ACC112 (cell line): ENCODE results near the gene CFAP221.

Experiments used
- H2AFZ ChIP-seq: fragments of 200-600 bp; sonication (generic); one replicate; pipeline ENCODE4 v1.6.0; 2017; ENCODE audit warnings: antibody characterized with exemption, low read length; ENCODE audit not compliant: unreplicated experiment
- H3K27ac ChIP-seq: fragments of 200-600 bp; sonication (generic); 2 replicates; pipeline ENCODE4 v1.5.1; 2014; ENCODE audit warnings: low read depth, mild to moderate bottlenecking, antibody characterized with exemption, low read length, moderate library complexity
- H3K27me3 ChIP-seq: fragments of 200-600 bp; sonication (generic); 2 replicates; pipeline ENCODE4 v1.6.1; 2014; ENCODE audit warnings: mild to moderate bottlenecking, antibody characterized with exemption, low read length, moderate library complexity, mixed read lengths; ENCODE audit not compliant: insufficient read depth
- H3K36me3 ChIP-seq: fragments of 200-600 bp; sonication (generic); 2 replicates; pipeline ENCODE4 v1.6.1; 2016; ENCODE audit warnings: mild to moderate bottlenecking, antibody characterized with exemption, low read length, moderate library complexity, mixed read lengths; ENCODE audit not compliant: insufficient read depth
- H3K4me1 ChIP-seq: fragments of 200-600 bp; sonication (generic); one replicate; pipeline ENCODE4 v1.6.1; 2016; ENCODE audit warnings: low read length, mixed read lengths; ENCODE audit not compliant: insufficient read depth, unreplicated experiment, control insufficient read depth
- H3K4me3 ChIP-seq: fragments of 200-600 bp; sonication (generic); 2 replicates; pipeline ENCODE4 v1.5.1; 2014; ENCODE audit warnings: mild to moderate bottlenecking, low read depth, low read length
- H3K79me2 ChIP-seq: fragments of 200-600 bp; sonication (generic); one replicate; pipeline ENCODE4 v1.6.0; 2016; ENCODE audit warnings: low read length; ENCODE audit not compliant: control insufficient read depth, unreplicated experiment, insufficient read depth

CFAP221 gene

DNA sequence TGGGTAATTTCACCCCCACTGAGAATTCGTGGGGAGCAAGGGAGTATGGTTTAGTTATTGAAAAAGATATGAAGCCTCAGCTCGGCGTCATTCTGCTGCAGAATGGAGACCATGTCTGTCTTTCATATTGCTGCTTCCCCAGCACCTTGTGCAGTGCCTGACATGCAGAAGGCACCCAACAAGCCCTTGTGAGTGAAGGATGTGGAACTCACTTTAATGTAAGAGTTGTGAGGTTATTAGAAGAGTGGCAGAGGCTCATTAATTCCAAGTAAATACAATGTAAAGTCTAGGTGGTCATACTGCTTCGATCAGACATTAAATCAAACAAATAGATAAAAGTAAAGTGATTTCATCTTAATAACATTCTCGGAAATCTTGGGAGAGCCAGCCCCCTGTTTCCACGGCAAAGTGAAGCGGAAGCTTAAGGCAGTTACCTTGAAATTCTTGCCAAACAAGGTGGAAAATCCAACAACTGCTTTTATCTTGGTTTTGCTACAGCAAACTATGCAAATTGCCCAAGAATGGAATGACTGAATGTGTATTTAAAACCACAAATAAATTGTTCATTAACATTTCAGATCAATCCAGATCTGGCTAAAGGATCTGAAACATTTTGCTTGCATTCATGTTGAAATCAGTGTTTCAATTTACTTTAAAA is 9.6 kb downstream of the CFAP221 start:
- H3K27ac ChIP-seq: no peak overlapping the region
- peaks cover 58% of the 10 kb centered on the region for H3K27me3 ChIP-seq
- no peaks in the 10 kb centered on the region for H3K79me2 ChIP-seq
- no peaks in the 10 kb centered on the region for H3K4me1 ChIP-seq
- H3K36me3 ChIP-seq: no peaks in the 10 kb centered on the region
- H3K4me3 ChIP-seq: no peak overlapping the region
- no peak overlapping the region for H2AFZ ChIP-seq

DNA sequence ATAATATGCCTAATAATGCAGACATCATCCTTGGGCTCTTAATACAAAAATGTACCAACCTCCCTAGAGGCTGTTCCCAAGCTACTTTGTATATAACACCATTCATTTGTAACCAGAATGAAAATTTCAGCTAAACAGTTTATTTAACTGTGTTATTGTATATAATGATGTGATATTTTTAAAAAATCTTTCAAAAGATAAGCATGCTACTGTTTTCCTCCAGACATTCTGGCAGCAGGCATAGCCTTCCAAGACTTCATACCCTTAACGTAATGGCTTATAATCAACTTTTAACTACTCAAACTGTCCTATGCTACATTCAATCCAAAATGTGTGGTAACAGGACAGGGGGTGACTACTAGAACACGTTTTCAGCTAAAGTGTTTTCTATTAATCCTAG is 21.2 kb downstream of the CFAP221 start:
- Histone ChIP-seq H3K4me3 (no peak overlapping the region), H3K4me1 (no peaks in the 10 kb centered on the region), H3K27me3 (peaks cover 23% of the 10 kb centered on the region), H3K79me2 (no peaks in the 10 kb centered on the region), H3K27ac (no peak overlapping the region), H3K36me3 (no peaks in the 10 kb centered on the region), H2AFZ (no peak overlapping the region)

DNA sequence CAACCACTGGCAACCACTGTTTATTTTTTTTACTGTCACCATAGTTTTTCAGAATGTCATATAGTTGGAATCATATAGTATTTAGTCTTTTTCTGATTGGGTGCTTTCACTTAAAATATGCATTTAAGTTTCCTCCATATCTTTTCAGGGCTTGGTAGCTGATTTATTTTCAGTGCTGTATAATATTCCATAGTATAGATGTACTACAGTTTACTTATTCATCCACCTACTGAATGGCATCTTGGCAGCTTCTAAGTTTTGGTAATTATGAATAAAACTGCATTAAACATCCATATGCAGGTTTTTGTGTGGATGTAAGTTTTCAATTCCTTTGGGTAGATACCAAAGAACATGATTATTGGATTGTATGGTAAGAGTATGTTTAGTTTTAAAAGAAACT is 23.0 kb downstream of the CFAP221 start:
- Histone ChIP-seq H3K27me3 (peaks cover 30% of the 10 kb centered on the region), H3K4me1 (no peaks in the 10 kb centered on the region), H3K27ac (no peak overlapping the region), H3K36me3 (no peaks in the 10 kb centered on the region), H2AFZ (no peak overlapping the region), H3K4me3 (no peak overlapping the region), H3K79me2 (no peaks in the 10 kb centered on the region)

DNA sequence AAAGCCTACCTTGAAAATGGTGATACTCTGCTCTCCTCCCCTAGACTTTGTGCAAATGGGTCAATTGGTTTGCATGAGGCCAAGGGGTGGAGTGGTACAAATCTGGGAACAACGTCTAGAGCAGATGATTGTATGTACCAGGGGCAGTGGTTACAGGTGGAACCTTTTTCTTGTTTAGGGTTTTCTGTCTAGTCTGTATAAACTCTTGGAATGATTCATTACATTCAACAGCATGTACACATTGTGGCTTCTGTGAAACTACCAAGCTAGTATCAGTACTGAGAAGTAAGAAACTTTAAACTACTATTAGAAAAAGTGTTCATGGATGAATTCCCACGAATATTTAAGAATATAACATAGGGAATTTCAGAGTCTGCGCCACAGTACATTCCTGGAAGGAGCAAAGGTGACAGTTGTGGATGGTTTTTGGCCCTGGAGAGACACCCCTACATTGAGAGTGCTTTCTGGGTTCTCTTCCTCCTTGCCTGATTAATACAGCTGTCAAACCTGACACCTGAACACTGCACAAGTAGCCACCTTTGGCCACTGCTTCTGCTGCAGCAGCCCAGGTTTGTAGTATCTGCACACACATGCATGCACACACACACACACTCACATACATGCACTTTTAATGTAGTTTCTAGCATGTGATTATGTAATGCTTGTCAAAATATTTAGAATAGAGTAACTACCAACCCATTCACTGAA is 30.0 kb downstream of the CFAP221 start:
- Histone ChIP-seq H3K4me1 (no peaks in the 10 kb centered on the region), H3K27me3 (peaks cover 61% of the 10 kb centered on the region), H3K79me2 (no peaks in the 10 kb centered on the region), H3K27ac (no peak overlapping the region), H2AFZ (no peak overlapping the region), H3K36me3 (no peaks in the 10 kb centered on the region), H3K4me3 (no peak overlapping the region)

DNA sequence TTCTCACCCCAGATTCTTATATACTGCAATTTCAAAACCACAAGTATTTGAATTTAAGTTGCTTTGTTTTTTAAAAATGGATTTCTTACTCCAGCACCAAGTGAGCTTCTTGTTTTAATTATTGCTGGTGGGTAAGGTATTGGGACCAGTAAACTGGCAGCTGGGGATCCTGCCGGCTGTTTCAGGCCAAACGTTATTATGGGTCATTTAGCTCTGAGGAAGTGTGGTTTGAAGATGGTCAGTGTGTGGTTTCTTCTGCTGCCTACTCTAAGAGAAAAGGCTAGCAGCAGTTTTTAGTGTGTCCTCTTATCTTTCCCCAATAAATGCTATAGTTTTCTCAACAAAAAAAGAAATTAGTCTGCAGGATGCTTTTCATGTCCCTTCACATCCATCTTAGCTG is 30.6 kb downstream of the CFAP221 start:
- Histone ChIP-seq H3K4me1 (no peaks in the 10 kb centered on the region), H3K4me3 (no peak overlapping the region), H3K79me2 (no peaks in the 10 kb centered on the region), H3K36me3 (no peaks in the 10 kb centered on the region), H3K27ac (no peak overlapping the region), H3K27me3 (peaks cover 55% of the 10 kb centered on the region), H2AFZ (no peak overlapping the region)

DNA sequence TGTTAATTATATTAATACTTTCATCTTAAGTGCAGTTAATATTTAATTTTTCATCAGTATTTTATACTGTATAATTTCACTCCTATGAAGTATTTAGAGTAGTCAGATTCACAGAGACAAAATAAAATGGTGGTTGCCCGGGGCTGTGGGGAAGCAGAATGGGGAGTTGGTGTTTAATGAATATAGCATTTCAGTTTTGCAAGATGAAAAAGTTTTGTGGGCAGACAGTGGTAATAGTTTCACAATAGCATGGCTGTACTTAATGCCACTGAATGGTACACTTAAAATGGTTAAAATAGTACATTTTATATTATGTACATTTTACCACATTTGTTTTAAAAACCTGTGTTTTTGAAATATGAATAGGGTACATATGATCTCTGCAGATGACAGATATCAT is 31.2 kb downstream of the CFAP221 start:
- Histone ChIP-seq H3K27me3 (peaks cover 50% of the 10 kb centered on the region), H2AFZ (no peak overlapping the region), H3K4me1 (no peaks in the 10 kb centered on the region), H3K27ac (no peak overlapping the region), H3K4me3 (no peak overlapping the region), H3K36me3 (no peaks in the 10 kb centered on the region), H3K79me2 (no peaks in the 10 kb centered on the region)

DNA sequence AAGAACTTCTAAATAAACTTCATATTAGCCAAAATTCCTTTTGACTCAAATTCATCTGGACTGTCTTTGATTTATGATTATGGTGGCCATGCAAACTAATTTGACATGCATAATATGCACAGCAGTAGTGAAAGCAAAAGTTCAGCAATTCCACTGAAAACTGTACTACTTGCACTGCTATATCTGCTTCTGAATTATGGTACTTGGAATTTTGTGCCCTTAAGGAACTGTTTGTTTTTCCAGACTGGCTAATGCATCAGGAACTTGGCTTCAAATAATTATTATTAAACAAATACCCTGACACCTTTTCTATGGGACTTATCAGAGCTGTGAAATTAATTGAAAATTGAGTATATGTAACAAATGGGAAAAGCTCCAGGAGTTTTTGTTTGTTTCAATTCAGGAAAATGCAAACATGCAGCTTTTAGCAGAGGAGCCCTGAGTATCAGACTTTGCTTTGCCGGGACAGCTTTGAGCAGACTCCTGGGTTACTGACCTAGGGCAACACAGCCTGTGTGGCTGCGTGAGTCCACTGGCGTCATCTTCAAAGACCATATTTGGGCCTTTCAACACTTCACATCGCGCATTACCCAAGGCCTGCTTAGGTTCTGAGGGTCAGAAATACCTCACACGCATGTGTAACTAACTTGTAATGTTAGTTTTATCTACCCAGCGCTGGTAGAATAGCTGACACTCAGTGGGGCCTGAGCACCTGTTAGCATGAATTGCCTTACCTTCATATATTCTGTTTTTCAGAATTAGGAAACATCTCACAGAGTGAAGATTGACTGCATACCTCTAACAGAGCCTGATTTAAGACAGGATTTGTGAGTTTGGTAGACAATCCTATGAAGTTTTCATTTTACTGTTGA is 35.4 kb downstream of the CFAP221 start:
- no peaks in the 10 kb centered on the region for H3K36me3 ChIP-seq
- no peak overlapping the region for H2AFZ ChIP-seq
- H3K4me1 ChIP-seq: no peaks in the 10 kb centered on the region
- no peak overlapping the region for H3K27ac ChIP-seq
- peaks cover 20% of the 10 kb centered on the region for H3K27me3 ChIP-seq
- no peaks in the 10 kb centered on the region for H3K79me2 ChIP-seq
- no peak overlapping the region for H3K4me3 ChIP-seq

DNA sequence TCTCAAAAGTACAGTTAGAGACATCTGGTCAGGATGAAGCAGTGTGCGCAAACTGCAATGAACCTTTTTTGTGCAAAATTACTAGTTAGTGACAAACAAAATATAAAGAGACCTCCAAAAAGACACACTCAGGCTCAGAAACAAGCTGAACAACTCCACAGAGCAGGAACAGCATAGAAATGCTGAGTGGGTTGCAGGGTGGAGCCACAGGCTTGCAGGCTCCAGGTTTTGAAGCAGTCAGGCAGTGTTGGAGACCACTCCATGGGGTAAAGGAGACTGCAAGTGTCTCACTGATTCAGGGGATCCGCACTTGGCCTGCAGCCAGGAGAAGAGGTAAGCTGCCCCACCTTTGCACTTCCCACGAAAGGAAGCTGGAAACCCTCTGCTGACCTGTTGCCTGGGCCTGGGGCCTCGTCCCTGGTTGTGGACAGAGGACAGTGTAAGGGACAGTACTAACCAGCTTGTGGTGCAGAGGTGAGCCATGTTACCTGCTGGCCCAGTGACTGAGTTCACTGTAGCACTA is 36.4 kb downstream of the CFAP221 start:
- H2AFZ ChIP-seq: no peak overlapping the region
- no peaks in the 10 kb centered on the region for H3K79me2 ChIP-seq
- H3K4me3 ChIP-seq: no peak overlapping the region
- H3K27ac ChIP-seq: no peak overlapping the region
- H3K36me3 ChIP-seq: no peaks in the 10 kb centered on the region
- H3K4me1 ChIP-seq: no peaks in the 10 kb centered on the region
- H3K27me3 ChIP-seq: peaks cover 18% of the 10 kb centered on the region

DNA sequence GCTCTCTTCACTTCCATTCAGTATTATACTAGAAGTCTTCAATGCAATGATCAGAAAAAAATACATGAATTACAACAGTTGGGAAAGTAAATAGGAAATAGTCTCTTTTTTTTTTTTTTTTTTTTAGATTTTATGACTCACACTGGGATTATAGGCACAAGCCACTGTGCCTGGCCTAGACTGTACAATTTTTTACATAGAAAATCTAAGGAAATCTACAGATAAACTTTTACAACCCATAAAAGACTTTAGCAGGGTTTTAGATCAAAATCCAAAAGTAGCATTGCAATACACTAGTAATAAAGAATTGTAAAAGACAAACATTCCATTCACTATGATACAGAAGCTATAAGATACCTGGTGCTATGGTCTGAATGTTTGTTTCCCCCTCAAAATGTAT is 39.0 kb downstream of the CFAP221 start:
- Histone ChIP-seq H3K79me2 (no peaks in the 10 kb centered on the region), H3K27ac (no peak overlapping the region), H2AFZ (no peak overlapping the region), H3K4me3 (no peak overlapping the region), H3K4me1 (no peaks in the 10 kb centered on the region), H3K36me3 (no peaks in the 10 kb centered on the region), H3K27me3 (peaks cover 4% of the 10 kb centered on the region; the same call in 1 of the 2 replicates)

DNA sequence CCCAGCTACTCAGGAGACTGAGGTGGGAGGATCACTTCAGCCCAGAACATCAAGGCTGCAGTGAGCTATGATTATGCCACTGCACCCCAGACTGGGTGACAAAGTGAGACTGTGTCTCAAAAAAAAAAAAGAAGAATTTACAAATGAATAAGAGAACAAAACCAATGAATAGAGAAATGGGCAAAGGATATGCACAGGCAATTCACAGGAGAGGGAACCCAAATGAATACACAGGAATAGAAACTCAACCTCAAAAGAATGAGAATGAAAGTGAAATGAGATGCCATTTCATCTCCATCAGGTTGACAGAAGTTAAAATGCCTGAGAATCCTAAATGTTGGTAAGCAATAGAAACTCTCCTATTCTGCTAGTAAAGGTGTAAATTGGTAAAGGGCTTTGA is 40.2 kb downstream of the CFAP221 start:
- Histone ChIP-seq H3K36me3 (no peaks in the 10 kb centered on the region), H3K27ac (no peak overlapping the region), H3K4me1 (no peaks in the 10 kb centered on the region), H2AFZ (no peak overlapping the region), H3K27me3 (peaks cover 14% of the 10 kb centered on the region), H3K4me3 (no peak overlapping the region), H3K79me2 (no peaks in the 10 kb centered on the region)
